Upper lobe of left lung (tissue), 6 donors: ENCODE results near the gene EIF3F. TPM values are rescaled to one million over a fixed set of nuclear protein-coding genes. Genes with fewer than 3 reads are reported as not detected.
A peak's percentile ranks its signal among the peaks of the same experiment; 100 is the strongest.

Source experiments
- ATAC-seq, 2 donors: fragments of 200-7000 bp; cut with Tn5 transposase; one replicate each; pipeline ENCODE4 v1.9.1; 2022; ENCODE audit warnings: mild to moderate bottlenecking in 2 of 2, moderate library complexity in 2 of 2; ENCODE audit not compliant: low FRiP score in 2 of 2
- DNase-seq, 2 donors: peaks; one replicate each; pipeline ENCODE4 v3.0.0-alpha.2; 2019 to 2020
- H3K27ac ChIP-seq, 4 donors: fragments of 200-600 bp; sonication (generic); one replicate each; pipeline ENCODE4 v1.5.1; 2016 to 2019
- H3K27me3 ChIP-seq, 4 donors: fragments of 200-600 bp; sonication (generic); one replicate each; pipeline ENCODE4 v1.5.1; 2017 to 2019
- H3K36me3 ChIP-seq, 4 donors: fragments of 200-600 bp; sonication (generic); one replicate each; pipeline ENCODE4 v1.5.1; 2016 to 2019
- H3K4me1 ChIP-seq, 4 donors: fragments of 200-600 bp; sonication (generic); one replicate each; pipeline ENCODE4 v1.5.1; 2018 to 2019
- H3K4me3 ChIP-seq, 4 donors: fragments of 200-600 bp; sonication (generic); one replicate each; pipeline ENCODE4 v1.5.1; 2017 to 2019; ENCODE audit warnings: mild to moderate bottlenecking in 2 of 4, moderate library complexity in 1 of 4
- H3K9me3 ChIP-seq, 4 donors: fragments of 200-600 bp; sonication (generic); one replicate each; pipeline ENCODE4 v1.5.1; 2018 to 2019
- CTCF ChIP-seq, 6 experiments: fragments of 450-650 bp in 4 of 6; fragments of 200-600 bp in 2 of 6; sonication (generic) in 2 of 6; IDR thresholded peaks; one replicate each; pipeline ENCODE4 v1.5.1; 2016 to 2019; ENCODE audit warnings: antibody characterized with exemption in 6 of 6
- EP300 ChIP-seq, 4 donors: sonication (generic); formaldehyde crosslinking; IDR thresholded peaks; one replicate each; pipeline ENCODE4 v1.5.1; 2017; ENCODE audit warnings: antibody characterized with exemption in 4 of 4, control low read depth in 2 of 4
- POLR2A ChIP-seq, 4 donors: fragments of 450-650 bp; IDR thresholded peaks; one replicate each; pipeline ENCODE4 v1.5.1; 2016 to 2017; ENCODE audit warnings: antibody characterized with exemption in 4 of 4, mild to moderate bottlenecking in 2 of 4
- POLR2AphosphoS5 ChIP-seq, 2 donors: sonication (generic); formaldehyde crosslinking; IDR thresholded peaks; one replicate each; pipeline ENCODE4 v1.5.1; 2017; ENCODE audit warnings: antibody characterized with exemption in 2 of 2
- WGBS, 2 donors: methylation state at CpG; one replicate each; pipeline ENCODE4 v1.1.5; 2017 to 2018; 5-methylcytosine and 5-hydroxymethylcytosine counted together
- total RNA-seq, 6 donors: library from RNA; depleted of rRNA in 4 of 6; stranded (reverse); fragments of >200 nt in 4 of 6; gene quantifications; one replicate each; pipeline versions ENCODE4 v1.1.0 to v1.2.1, GENCODE V29; 2016 to 2021
- donor health status: DM: no; HTN: no; CAD: no; lungs with moderate emphysema.
- donor health status: DM: no; HTN: yes; CAD: no; lungs with severe emphysema.

EIF3F gene
- total RNA-seq, 6 donors from 2014 or later, result 135 to 321 (median 235) TPM

GRCh38 chr11:8033305-8034105 lies 46.4 kb downstream of the EIF3F start:
- DNase-seq, result peak in 1 of 2 donors; percentile 75
- H3K27ac ChIP-seq, result no peak overlapping the region
- peaks cover 4 to 8% (median 7%) of the 10 kb centered on the region in 4 donors for H3K4me1 ChIP-seq
- H3K27me3 ChIP-seq, result peaks cover 0 to 4% (median 0%) of the 10 kb centered on the region in 4 donors
- no peaks in the 10 kb centered on the region for H3K36me3 ChIP-seq
- 47% methylated on average over 11 to 19 of the region's 19 CpGs for WGBS, 2 donors
- H3K9me3 ChIP-seq, result no peaks in the 10 kb centered on the region
- TF ChIP-seq POLR2A (IDR thresholded peaks at IDR 0.05) (no peak), CTCF (IDR thresholded peaks at IDR 0.05) (peak; percentile 72 to 88 (median 82))
- peak; percentile 81 to 89 for ATAC-seq
- no peak overlapping the region for H3K4me3 ChIP-seq

GRCh38 chr11:8034106-8034585 lies 47.0 kb downstream of the EIF3F start:
- DNase-seq (no peak), ATAC-seq (no peak)
- Histone ChIP-seq H3K27ac (no peak overlapping the region), H3K9me3 (no peaks in the 10 kb centered on the region), H3K4me1 (peaks cover 4 to 8% (median 7%) of the 10 kb centered on the region in 4 donors), H3K4me3 (no peak overlapping the region), H3K27me3 (peaks cover 0 to 4% (median 0%) of the 10 kb centered on the region in 4 donors), H3K36me3 (no peaks in the 10 kb centered on the region)
- 81 to 95% methylated on average over 3 of the region's 3 CpGs for WGBS, 2 donors
- TF ChIP-seq POLR2AphosphoS5 (IDR thresholded peaks at IDR 0.05) (no peak), POLR2A (IDR thresholded peaks at IDR 0.05) (no peak), CTCF (IDR thresholded peaks at IDR 0.05) (no peak), EP300 (IDR thresholded peaks at IDR 0.05) (no peak)

GRCh38 chr11:8034604-8035190 lies 47.6 kb downstream of the EIF3F start:
- Histone ChIP-seq H3K4me1 (peaks cover 4 to 8% (median 7%) of the 10 kb centered on the region in 4 donors), H3K27me3 (peaks cover 0 to 4% (median 0%) of the 10 kb centered on the region in 4 donors), H3K27ac (no peak overlapping the region), H3K9me3 (no peaks in the 10 kb centered on the region), H3K4me3 (no peak overlapping the region), H3K36me3 (no peaks in the 10 kb centered on the region)
- no peak for ATAC-seq
- 83% methylated on average over 5 of the region's 5 CpGs for WGBS, 2 donors
- TF ChIP-seq POLR2AphosphoS5 (IDR thresholded peaks at IDR 0.05) (no peak), EP300 (IDR thresholded peaks at IDR 0.05) (no peak), POLR2A (IDR thresholded peaks at IDR 0.05) (no peak), CTCF (IDR thresholded peaks at IDR 0.05) (no peak)
- no peak for DNase-seq

- H3K36me3 ChIP-seq, result no peaks in the 10 kb centered on the region
- no peak overlapping the region for H3K4me3 ChIP-seq
- no peak overlapping the region for H3K27ac ChIP-seq
- DNase-seq (no peak), ATAC-seq (no peak)
- TF ChIP-seq POLR2AphosphoS5 (IDR thresholded peaks at IDR 0.05) (no peak), CTCF (IDR thresholded peaks at IDR 0.05) (no peak), EP300 (IDR thresholded peaks at IDR 0.05) (no peak), POLR2A (IDR thresholded peaks at IDR 0.05) (no peak)
- WGBS, 2 donors, result 78 to 81% methylated on average over 10 of the region's 11 CpGs
- peaks cover 4 to 8% (median 7%) of the 10 kb centered on the region in 4 donors for H3K4me1 ChIP-seq
- H3K27me3 ChIP-seq, result peaks cover 0 to 4% (median 0%) of the 10 kb centered on the region in 4 donors
- H3K9me3 ChIP-seq, result no peaks in the 10 kb centered on the region
Observed at GRCh38 chr11:8035200-8035855, 48.2 kb downstream of the EIF3F start.
